HFFc6 (cell line): Measurements from ENCODE around the gene SIVA1. TPM values are rescaled to one million over a fixed set of nuclear protein-coding genes. Genes with fewer than 3 reads are reported as not detected.
A peak's percentile ranks its signal among the peaks of the same experiment; 100 is the strongest.

Experiments used
- DNase-seq: peaks from one replicate; pipeline ENCODE4 v3.0.0-alpha.2; 2018
- H3K27ac Mint-ChIP-seq: 2 replicates; pipeline ENCODE4 v1.8.0; 2020; ENCODE audit warnings: mild to moderate bottlenecking, mixed read lengths
- H3K27me3 Mint-ChIP-seq: 2 replicates; pipeline ENCODE4 v1.8.0; 2021; ENCODE audit warnings: mild to moderate bottlenecking, moderate library complexity, mixed read lengths; ENCODE audit not compliant: insufficient read depth
- H3K36me3 Mint-ChIP-seq: 2 replicates; pipeline ENCODE4 v1.8.0; 2021; ENCODE audit warnings: low read depth, mixed read lengths
- H3K4me1 Mint-ChIP-seq: 2 replicates; pipeline ENCODE4 v1.8.0; 2020; ENCODE audit warnings: low read depth, mixed read lengths
- H3K4me3 Mint-ChIP-seq: 2 replicates; pipeline ENCODE4 v1.8.0; 2020; ENCODE audit warnings: mild to moderate bottlenecking, moderate library complexity, mixed read lengths
- H3K9me3 Mint-ChIP-seq: 2 replicates; pipeline ENCODE4 v1.8.0; 2020; ENCODE audit warnings: mild to moderate bottlenecking, mixed read lengths
- total RNA-seq, 6 experiments: library from RNA; stranded (reverse); fragmentation: NEBNext Ultra II Directional; extraction: Animal tissue kit (Norgen Biotek cat#: 25700); gene quantifications; 2 replicates in 1 of 6; 3 replicates in 5 of 6; pipeline ENCODE4 v1.2.3, GENCODE V29; 2021
- TF ChIP-seq, protein P1 (sequence below): fragments of 200-600 bp; sonication (generic); IDR thresholded peaks from 2 replicates; pipeline ENCODE4 v1.5.0; 2021; ENCODE audit warnings: antibody characterized with exemption, mild to moderate bottlenecking

The SIVA1 gene
- total RNA-seq, 6 experiments from 2014 or later, result 78.3 to 95.8 (median 82.5) TPM

DNA sequence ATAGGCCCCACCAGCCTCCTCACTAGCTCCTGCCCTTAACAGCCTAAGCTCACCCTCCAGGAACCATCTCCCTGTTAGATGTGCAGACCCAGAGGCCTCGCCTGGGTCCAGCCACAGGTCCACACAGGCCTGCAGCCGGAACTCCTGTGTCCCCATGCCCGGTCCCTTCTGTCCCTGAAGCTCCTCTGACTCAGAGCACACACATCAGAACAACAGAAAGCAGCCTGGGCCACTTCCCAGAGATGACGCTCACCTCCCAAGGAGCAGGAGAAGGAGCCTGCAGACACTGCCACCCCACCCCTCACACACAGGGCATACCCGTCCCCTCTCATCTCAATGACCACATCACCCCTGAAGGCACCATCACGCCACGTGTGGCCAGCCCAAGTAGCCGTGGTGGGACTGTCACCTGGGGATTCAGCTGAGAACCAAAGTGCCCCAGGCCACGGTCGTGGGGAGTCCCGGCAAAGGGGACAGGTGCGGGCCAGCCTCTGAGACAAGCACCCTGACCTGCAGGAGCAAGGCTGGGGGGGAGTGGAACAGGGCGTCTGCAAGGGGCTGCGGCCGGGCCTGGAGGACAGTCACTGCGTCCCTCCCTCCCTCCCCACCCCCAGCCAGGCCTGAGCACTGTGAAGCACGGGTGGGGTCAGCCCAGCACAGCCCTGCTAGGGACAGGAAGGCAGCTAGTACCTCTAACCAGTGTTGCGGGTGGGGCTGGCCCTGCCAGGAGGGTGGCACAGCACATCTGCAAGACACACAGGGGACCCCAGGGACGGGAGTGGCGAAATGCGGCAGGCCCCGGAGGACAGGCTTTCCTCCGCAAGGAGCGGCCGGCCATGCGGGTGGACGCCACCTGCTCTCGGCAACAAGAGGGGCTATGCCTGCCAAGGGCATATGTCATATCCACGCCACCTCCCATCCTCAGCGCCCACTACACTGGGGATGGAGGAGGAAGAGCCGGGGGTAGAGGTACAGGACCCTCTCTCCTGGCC, 37.1 kb downstream of the SIVA1 start:
- Mint-ChIP-seq H3K36me3 (peaks cover 5% of the 10 kb centered on the region; the same call in 1 of the 2 replicates), H3K4me1 (peaks cover 20% of the 10 kb centered on the region), H3K9me3 (no peaks in the 10 kb centered on the region), H3K27me3 (no peaks in the 10 kb centered on the region; the same call in 1 of the 2 replicates), H3K4me3 (no peak overlapping the region), H3K27ac (no peak overlapping the region)
- no peak for DNase-seq
- TF ChIP-seq, protein P1, sequence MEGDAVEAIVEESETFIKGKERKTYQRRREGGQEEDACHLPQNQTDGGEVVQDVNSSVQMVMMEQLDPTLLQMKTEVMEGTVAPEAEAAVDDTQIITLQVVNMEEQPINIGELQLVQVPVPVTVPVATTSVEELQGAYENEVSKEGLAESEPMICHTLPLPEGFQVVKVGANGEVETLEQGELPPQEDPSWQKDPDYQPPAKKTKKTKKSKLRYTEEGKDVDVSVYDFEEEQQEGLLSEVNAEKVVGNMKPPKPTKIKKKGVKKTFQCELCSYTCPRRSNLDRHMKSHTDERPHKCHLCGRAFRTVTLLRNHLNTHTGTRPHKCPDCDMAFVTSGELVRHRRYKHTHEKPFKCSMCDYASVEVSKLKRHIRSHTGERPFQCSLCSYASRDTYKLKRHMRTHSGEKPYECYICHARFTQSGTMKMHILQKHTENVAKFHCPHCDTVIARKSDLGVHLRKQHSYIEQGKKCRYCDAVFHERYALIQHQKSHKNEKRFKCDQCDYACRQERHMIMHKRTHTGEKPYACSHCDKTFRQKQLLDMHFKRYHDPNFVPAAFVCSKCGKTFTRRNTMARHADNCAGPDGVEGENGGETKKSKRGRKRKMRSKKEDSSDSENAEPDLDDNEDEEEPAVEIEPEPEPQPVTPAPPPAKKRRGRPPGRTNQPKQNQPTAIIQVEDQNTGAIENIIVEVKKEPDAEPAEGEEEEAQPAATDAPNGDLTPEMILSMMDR, result no peak

DNA sequence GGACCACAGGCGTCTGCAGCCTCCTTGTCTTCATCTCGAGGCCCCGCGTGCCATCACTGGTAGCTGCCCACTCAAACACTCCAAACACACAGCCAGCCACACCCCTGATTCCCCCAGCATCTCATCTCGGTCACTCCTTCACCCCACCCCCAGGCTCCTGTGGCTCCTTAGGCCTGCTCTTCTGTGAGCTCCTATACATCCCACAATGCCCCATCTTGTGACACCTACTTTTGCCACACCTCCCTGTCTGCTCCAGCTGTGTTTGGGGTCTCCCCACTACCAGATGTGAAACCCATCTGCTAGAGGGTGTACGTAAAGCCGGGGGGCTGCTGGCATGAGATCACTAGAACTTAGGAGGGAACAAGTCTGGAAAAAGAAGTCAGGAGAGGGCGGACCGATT, 38.5 kb downstream of the SIVA1 start:
- Mint-ChIP-seq H3K4me3 (no peak overlapping the region), H3K9me3 (no peaks in the 10 kb centered on the region)

DNA sequence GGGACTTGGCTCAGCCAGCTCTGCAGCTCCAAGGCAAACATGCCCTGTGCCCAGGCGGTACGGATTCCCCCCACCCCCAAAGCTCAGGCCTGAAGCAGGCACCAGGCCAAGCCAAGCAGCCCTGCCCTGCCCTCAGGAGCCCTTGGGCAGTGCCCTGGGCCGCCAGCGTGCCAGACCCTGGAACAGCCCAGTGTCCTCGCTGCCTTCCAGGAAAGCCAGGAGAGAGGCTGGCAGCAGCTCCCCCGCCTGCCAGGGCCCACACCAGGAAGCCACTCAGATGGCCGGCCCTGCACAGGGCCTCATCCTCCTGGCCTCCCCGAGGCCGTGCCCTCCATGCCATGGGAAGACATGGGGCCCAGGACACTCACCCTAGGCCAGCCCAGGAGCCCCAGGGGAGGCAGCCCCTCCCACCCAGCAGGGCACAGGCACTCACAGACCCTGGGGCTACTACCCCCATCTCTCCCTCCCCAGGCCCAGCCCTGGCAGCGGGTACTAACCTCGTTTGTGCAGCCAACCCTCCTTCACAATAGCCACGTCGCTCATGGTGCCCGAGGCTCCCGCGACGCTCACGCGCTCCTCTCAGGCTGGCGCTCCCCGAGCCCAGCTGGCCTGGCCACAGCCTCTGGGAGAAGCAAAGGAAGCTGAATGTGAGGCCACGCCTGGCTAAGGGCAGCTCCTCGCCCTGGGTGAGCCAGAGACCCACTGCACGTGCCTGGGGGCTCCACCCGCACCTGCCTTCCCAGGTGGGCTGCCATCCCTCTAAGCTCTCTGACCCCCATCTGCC, 39.3 kb downstream of the SIVA1 start:
- no peak overlapping the region for H3K27ac Mint-ChIP-seq

More for the DNA sequence above, 38.5 kb downstream of the SIVA1 start:
- H3K27me3 Mint-ChIP-seq, result no peaks in the 10 kb centered on the region; the same call in 1 of the 2 replicates
- no peak overlapping the region for H3K27ac Mint-ChIP-seq
- TF ChIP-seq, protein P1, result no peak
- peaks cover 20% of the 10 kb centered on the region for H3K4me1 Mint-ChIP-seq
- no peak for DNase-seq
- peaks cover 5% of the 10 kb centered on the region; the same call in 1 of the 2 replicates for H3K36me3 Mint-ChIP-seq

DNA sequence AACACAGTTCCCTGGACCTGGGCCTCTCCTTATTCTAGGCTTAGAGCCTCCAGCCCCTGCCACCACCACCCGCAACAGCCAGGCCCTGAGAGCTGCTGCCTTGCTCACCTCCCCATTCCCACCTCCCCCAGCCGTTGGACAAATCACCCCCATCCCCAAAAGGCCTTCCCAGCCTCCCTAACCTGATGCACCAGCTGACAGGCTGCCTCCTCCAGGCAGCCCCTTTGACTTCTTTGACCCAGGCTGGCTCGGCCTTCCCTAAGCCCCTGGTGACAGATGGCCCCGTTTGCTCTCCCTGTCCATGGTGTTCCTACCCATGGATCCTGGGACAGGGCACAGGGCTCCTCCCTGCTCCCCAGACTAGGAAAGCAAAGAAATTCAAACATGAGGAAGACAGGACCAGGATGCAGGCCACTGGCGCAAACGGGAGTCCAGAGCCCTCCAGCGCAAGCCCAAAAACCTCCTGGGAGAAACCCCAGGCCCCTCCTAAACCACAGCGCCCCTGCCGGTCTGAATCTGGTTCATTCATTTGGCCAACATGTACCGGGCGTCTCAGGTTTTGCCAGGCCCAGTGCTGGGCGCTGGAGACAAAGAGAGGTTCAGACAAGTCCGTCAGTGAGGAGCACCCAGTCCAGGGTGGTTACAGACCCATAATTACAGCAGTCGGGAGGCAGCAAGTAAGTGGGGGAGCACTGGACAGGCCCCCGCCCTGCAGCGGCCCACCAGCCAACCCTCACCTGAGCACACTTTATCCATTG, 40.2 kb downstream of the SIVA1 start:
- Mint-ChIP-seq H3K27ac (peak overlapping the region; percentile 77), H3K4me3 (peak overlapping the region; percentile 91), H3K27me3 (no peaks in the 10 kb centered on the region; the same call in 1 of the 2 replicates), H3K4me1 (peaks cover 20% of the 10 kb centered on the region), H3K36me3 (peaks cover 5% of the 10 kb centered on the region; the same call in 1 of the 2 replicates), H3K9me3 (no peaks in the 10 kb centered on the region)
- TF ChIP-seq, protein P1, result peak; percentile 50; the same call in 1 of the 2 replicates
- DNase-seq, result no peak

More for the DNA sequence above, 39.3 kb downstream of the SIVA1 start:
- H3K4me3 Mint-ChIP-seq, result no peak overlapping the region
- H3K36me3 Mint-ChIP-seq, result peaks cover 5% of the 10 kb centered on the region; the same call in 1 of the 2 replicates
- peaks cover 20% of the 10 kb centered on the region for H3K4me1 Mint-ChIP-seq
- H3K9me3 Mint-ChIP-seq, result no peaks in the 10 kb centered on the region
- no peak for DNase-seq
- no peaks in the 10 kb centered on the region; the same call in 1 of the 2 replicates for H3K27me3 Mint-ChIP-seq
- TF ChIP-seq, protein P1, result no peak

DNA sequence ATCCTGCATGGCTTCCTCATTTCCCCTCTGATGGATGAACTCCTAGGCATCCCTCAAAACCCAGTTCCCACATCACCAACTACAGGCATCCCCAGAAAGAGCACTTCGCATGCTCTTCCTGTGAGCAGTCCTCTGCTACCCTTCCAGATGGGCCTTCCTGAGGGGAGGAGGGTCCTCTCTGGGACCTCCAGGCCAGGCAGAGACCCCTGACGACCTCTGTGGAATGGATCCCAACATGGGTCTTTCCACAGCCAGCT, 40.7 kb downstream of the SIVA1 start:
- H3K27ac Mint-ChIP-seq, result peak overlapping the region; percentile 77
- peak overlapping the region; percentile 91 for H3K4me3 Mint-ChIP-seq
- H3K9me3 Mint-ChIP-seq, result no peaks in the 10 kb centered on the region
- TF ChIP-seq, protein P1, result no peak
- peaks cover 20% of the 10 kb centered on the region for H3K4me1 Mint-ChIP-seq
- peaks cover 5% of the 10 kb centered on the region; the same call in 1 of the 2 replicates for H3K36me3 Mint-ChIP-seq
- no peaks in the 10 kb centered on the region; the same call in 1 of the 2 replicates for H3K27me3 Mint-ChIP-seq
- no peak for DNase-seq
